Psoas muscle (tissue), 8 donors: ENCODE data around the gene AIF1. TPM values are rescaled to one million over a fixed set of nuclear protein-coding genes. Genes with fewer than 3 reads are reported as not detected.

Experiments used
- ATAC-seq, 4 donors: fragments of 200-7000 bp; cut with Tn5 transposase; one replicate each; pipeline ENCODE4 v1.9.1; 2020; ENCODE audit warnings: moderate library complexity in 3 of 4, mild to moderate bottlenecking in 2 of 4
- DNase-seq, 2 donors: peaks; one replicate each; pipeline ENCODE4 v3.0.0-alpha.2; 2020
- H3K27ac ChIP-seq: fragments of 200-600 bp; one replicate; pipeline ENCODE4 v1.8.0; 2022
- H3K27me3 ChIP-seq, 3 donors: fragments of 200-600 bp in 1 of 3; one replicate each; pipeline versions ENCODE4 v1.6.1 to v1.8.0; 2013 to 2022; ENCODE audit warnings: low read length in 2 of 3, mild to moderate bottlenecking in 2 of 3, moderate library complexity in 1 of 3; ENCODE audit not compliant: insufficient read depth in 3 of 3
- H3K36me3 ChIP-seq, 2 donors: fragments of 200-600 bp in 1 of 2; one replicate each; pipeline versions ENCODE4 v1.6.1 to v1.8.0; 2013 to 2022; ENCODE audit warnings: low read depth in 1 of 2, mild to moderate bottlenecking in 1 of 2, moderate library complexity in 1 of 2; ENCODE audit not compliant: insufficient read depth in 1 of 2
- H3K4me1 ChIP-seq: fragments of 200-600 bp; one replicate; pipeline ENCODE4 v1.8.0; 2022
- H3K4me3 ChIP-seq: fragments of 200-600 bp; one replicate; pipeline ENCODE4 v1.8.0; 2022; ENCODE audit warnings: mild to moderate bottlenecking
- H3K9me3 ChIP-seq: fragments of 200-600 bp; one replicate; pipeline ENCODE4 v1.8.0; 2022
- WGBS, 3 donors: extraction: QIAGEN DNeasy Blood & Tissue Kit; methylation state at CpG; one replicate each; pipeline versions ENCODE4 v1.1.6 to v1.1.7; 2013; 5-methylcytosine and 5-hydroxymethylcytosine counted together
- intact Hi-C, 2 donors: fragments of 100-400 bp; cut with DNase I; formaldehyde crosslinking; loops; one replicate each; pipeline versions ENCODE4 v1.11.0 to v1.14.2; 2022
- polyA plus RNA-seq, 3 donors: library from polyadenylated mRNA; stranded (reverse); fragments of 200-250 nt; gene quantifications; one replicate each; pipeline ENCODE4 v1.2.3, GENCODE V29; 2013
- total RNA-seq, 4 donors: library from RNA; stranded (reverse); fragmentation: NEBNext Ultra II Directional in 2 of 4; extraction: Animal tissue kit (Norgen Biotek cat#: 25700) in 2 of 4; gene quantifications; one replicate each; pipeline versions ENCODE4 v1.2.1 to v1.2.4, GENCODE V29; 2021 to 2023
- TF ChIP-seq, protein P1 (sequence below): fragments of 200-600 bp; IDR thresholded peaks from one replicate; pipeline ENCODE4 v1.8.0; 2022; ENCODE audit warnings: antibody characterized with exemption
- donor health status: healthy with polysubstance abuse.
- donor health status: DM: no; HTN: no; CAD: no; lungs with moderate emphysema.
- donor health status: Bipolar disorder and iron deficiency.
- donor health status: healthy.
- donor health status: DM: yes; HTN: yes; CAD: no.
- donor health status: DM: no; HTN: no; CAD: no.
- donor health status: DM: no; HTN: no; CAD: no.
- donor health status: DM: yes; HTN: yes; CAD: no.

Gene AIF1
- total and polyA plus RNA-seq, 7 donors, result 2.6 to 11.3 (median 4.9) TPM

DNA sequence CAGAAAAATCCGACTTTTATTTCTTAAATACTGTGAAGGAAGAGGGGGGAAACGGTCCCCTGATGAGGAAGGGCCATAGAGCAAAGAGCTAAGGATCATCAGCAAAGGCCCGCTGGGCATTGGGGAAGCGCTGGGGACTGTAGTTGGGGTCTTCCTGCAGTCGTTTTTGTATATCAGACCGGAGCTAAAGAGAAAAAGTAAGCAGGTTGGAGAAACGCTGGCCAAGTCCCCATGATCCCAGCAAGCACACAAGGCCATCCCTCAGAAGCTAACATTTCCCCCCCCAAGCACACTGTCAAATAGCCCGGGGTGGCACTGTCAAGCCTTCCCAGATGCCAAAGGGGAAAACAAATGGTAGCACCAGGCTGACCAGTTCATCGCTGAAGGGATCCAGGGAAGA is 24.0 kb downstream of the AIF1 start:
- TF ChIP-seq, protein P1, sequence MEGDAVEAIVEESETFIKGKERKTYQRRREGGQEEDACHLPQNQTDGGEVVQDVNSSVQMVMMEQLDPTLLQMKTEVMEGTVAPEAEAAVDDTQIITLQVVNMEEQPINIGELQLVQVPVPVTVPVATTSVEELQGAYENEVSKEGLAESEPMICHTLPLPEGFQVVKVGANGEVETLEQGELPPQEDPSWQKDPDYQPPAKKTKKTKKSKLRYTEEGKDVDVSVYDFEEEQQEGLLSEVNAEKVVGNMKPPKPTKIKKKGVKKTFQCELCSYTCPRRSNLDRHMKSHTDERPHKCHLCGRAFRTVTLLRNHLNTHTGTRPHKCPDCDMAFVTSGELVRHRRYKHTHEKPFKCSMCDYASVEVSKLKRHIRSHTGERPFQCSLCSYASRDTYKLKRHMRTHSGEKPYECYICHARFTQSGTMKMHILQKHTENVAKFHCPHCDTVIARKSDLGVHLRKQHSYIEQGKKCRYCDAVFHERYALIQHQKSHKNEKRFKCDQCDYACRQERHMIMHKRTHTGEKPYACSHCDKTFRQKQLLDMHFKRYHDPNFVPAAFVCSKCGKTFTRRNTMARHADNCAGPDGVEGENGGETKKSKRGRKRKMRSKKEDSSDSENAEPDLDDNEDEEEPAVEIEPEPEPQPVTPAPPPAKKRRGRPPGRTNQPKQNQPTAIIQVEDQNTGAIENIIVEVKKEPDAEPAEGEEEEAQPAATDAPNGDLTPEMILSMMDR, result no peak
- no peaks in the 10 kb centered on the region for H3K27me3 ChIP-seq
- peaks cover 6% of the 10 kb centered on the region for H3K4me1 ChIP-seq
- peaks cover 29 to 100% of the 10 kb centered on the region in 2 donors for H3K36me3 ChIP-seq
- no peak for DNase-seq
- no peaks in the 10 kb centered on the region for H3K9me3 ChIP-seq
- no peak overlapping the region for H3K27ac ChIP-seq
- no peak overlapping the region for H3K4me3 ChIP-seq
- ATAC-seq, result peak in 1 of 4 donors; percentile 9
- WGBS, 3 donors, result 65 to 78% (median 72%) methylated on average over 9 of the region's 9 CpGs
- intact Hi-C loops, result no loop called here

DNA sequence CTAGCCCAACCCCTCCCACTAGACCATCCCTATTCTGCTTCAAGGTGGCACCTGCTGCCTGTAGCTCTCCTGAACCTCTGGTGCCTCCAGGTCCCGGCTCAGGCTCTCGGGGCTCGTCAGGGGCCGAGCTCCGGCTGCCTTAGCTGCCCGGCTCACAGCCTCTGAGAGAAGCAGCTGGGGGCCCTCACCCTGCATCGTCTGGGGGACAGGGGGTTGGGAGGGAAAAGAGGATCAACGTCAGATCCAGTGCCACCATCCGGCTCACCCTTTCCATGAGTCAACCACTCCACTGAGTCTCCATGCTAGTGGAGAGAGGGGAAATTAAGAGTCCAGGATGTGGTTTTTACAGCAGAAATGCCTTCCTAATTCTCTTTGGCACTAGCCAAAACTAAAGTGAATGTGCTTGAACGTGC is 24.4 kb downstream of the AIF1 start:
- Histone ChIP-seq H3K4me1 (peaks cover 6% of the 10 kb centered on the region), H3K4me3 (no peak overlapping the region), H3K27me3 (no peaks in the 10 kb centered on the region), H3K27ac (peak overlapping the region; percentile 9), H3K36me3 (peaks cover 33 to 100% of the 10 kb centered on the region in 2 donors), H3K9me3 (no peaks in the 10 kb centered on the region)
- no peak for DNase-seq
- peak in 2 of 4 donors; percentile 4 for ATAC-seq
- TF ChIP-seq, protein P1, result no peak
- WGBS, 3 donors, result 65 to 73% (median 72%) methylated on average over 10 of the region's 10 CpGs
- intact Hi-C loops, result no loop called here

DNA sequence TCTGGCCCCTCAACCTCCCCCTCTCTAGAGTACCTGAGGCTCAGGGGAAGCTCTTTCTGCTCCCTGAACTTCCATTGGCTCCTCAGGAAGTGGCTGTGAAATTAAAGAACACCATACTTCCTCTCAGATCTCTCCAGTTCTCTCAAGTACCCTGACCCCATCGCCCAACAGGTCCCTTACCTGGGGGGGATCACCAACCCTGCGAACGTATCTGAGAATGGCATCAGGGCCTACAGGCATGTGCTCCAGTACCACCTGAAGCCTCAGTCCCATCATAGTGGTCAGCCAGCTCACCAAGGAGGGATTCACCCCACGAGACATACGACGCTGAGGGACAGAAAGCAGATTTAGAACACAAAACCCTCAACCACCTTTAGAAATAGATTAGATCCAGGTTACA is 25.6 kb downstream of the AIF1 start:
- DNase-seq (no peak), ATAC-seq (no peak)
- Histone ChIP-seq H3K4me3 (no peak overlapping the region), H3K36me3 (peaks cover 27 to 100% of the 10 kb centered on the region in 2 donors), H3K9me3 (no peaks in the 10 kb centered on the region), H3K27ac (no peak overlapping the region), H3K4me1 (peaks cover 6% of the 10 kb centered on the region), H3K27me3 (no peaks in the 10 kb centered on the region)
- intact Hi-C loops, result no loop called here
- TF ChIP-seq, protein P1, result no peak
- 92 to 93% (median 93%) methylated on average over 6 of the region's 6 CpGs for WGBS, 3 donors

GRCh38 chr6:31641370-31641769 is 26.3 kb downstream of the AIF1 start:
- H3K27me3 ChIP-seq, result no peaks in the 10 kb centered on the region
- TF ChIP-seq, protein P1, result no peak
- no peak overlapping the region for H3K27ac ChIP-seq
- ATAC-seq, result no peak
- no peaks in the 10 kb centered on the region for H3K9me3 ChIP-seq
- H3K4me1 ChIP-seq, result peaks cover 6% of the 10 kb centered on the region
- 85 to 90% (median 86%) methylated on average over 4 of the region's 4 CpGs for WGBS, 3 donors
- peaks cover 26 to 100% of the 10 kb centered on the region in 2 donors for H3K36me3 ChIP-seq
- no peak overlapping the region for H3K4me3 ChIP-seq
- DNase-seq, result no peak
- intact Hi-C loops, result no loop called here
